ENCODE measurements around the gene POLE. TPM values are rescaled to one million over a fixed set of nuclear protein-coding genes. Genes with fewer than 3 reads are reported as not detected.

Gene POLE
- total and polyA plus RNA-seq, 2 experiments from 2014 or later, result 26.6 to 34.2 TPM

GRCh38 chr12:132635076-132635955 is 51.8 kb downstream of the POLE start:
- Histone ChIP-seq H3K79me2 (no peaks in the 10 kb centered on the region), H3K27me3 (no peaks in the 10 kb centered on the region), H3K27ac (no peak overlapping the region), H3K9me3 (ENCODE audit: low read depth) (no peaks in the 10 kb centered on the region), H3K9me2 (replicated peaks; ENCODE audit: insufficient read depth) (no peaks in the 10 kb centered on the region), H4K20me1 (ENCODE audit: insufficient read depth, poor library complexity, severe bottlenecking) (no peaks in the 10 kb centered on the region), H3K4me2 (no peak overlapping the region), H3K4me3 (no peak overlapping the region), H2AFZ (no peak overlapping the region), H3K36me3 (replicated peaks; ENCODE audit: insufficient read depth, low read depth) (no peaks in the 10 kb centered on the region), H3K4me1 (ENCODE audit: insufficient read depth) (no peaks in the 10 kb centered on the region)
- WGBS (ENCODE audit: low lambda C conversion rate, missing lambda C conversion rate), result 97% methylated on average over 29 of the region's 29 CpGs
- no peak for TF ChIP-seq EZH2 (IDR thresholded peaks at IDR 0.05; ENCODE audit: borderline replicate concordance)
- no peak for TF ChIP-seq EZH2phosphoT487 (IDR thresholded peaks at IDR 0.05; ENCODE audit: low read depth, severe bottlenecking, unreplicated experiment)
- TF ChIP-seq, protein P1, sequence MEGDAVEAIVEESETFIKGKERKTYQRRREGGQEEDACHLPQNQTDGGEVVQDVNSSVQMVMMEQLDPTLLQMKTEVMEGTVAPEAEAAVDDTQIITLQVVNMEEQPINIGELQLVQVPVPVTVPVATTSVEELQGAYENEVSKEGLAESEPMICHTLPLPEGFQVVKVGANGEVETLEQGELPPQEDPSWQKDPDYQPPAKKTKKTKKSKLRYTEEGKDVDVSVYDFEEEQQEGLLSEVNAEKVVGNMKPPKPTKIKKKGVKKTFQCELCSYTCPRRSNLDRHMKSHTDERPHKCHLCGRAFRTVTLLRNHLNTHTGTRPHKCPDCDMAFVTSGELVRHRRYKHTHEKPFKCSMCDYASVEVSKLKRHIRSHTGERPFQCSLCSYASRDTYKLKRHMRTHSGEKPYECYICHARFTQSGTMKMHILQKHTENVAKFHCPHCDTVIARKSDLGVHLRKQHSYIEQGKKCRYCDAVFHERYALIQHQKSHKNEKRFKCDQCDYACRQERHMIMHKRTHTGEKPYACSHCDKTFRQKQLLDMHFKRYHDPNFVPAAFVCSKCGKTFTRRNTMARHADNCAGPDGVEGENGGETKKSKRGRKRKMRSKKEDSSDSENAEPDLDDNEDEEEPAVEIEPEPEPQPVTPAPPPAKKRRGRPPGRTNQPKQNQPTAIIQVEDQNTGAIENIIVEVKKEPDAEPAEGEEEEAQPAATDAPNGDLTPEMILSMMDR (IDR thresholded peaks at IDR 0.05; ENCODE audit: poor library complexity), result no peak
- no peak for DNase-seq (ENCODE audit: low spot score)

- WGBS (ENCODE audit: low lambda C conversion rate, missing lambda C conversion rate), result 97% methylated on average over 21 of the region's 21 CpGs
- no peak for DNase-seq (ENCODE audit: low spot score)
- H3K4me1 ChIP-seq (ENCODE audit: insufficient read depth), result no peaks in the 10 kb centered on the region
- H3K36me3 ChIP-seq (replicated peaks; ENCODE audit: insufficient read depth, low read depth), result no peaks in the 10 kb centered on the region
- H3K4me2 ChIP-seq, result no peak overlapping the region
- TF ChIP-seq, protein P1 (IDR thresholded peaks at IDR 0.05; ENCODE audit: poor library complexity), result no peak
- TF ChIP-seq EZH2 (IDR thresholded peaks at IDR 0.05; ENCODE audit: borderline replicate concordance) (no peak), EZH2phosphoT487 (IDR thresholded peaks at IDR 0.05; ENCODE audit: low read depth, severe bottlenecking, unreplicated experiment) (no peak)
- no peak overlapping the region for H3K27ac ChIP-seq
- no peaks in the 10 kb centered on the region for H3K9me3 ChIP-seq (ENCODE audit: low read depth)
- H2AFZ ChIP-seq, result no peak overlapping the region
- H4K20me1 ChIP-seq (ENCODE audit: insufficient read depth, poor library complexity, severe bottlenecking), result no peaks in the 10 kb centered on the region
- no peaks in the 10 kb centered on the region for H3K27me3 ChIP-seq
- H3K9me2 ChIP-seq (replicated peaks; ENCODE audit: insufficient read depth), result no peaks in the 10 kb centered on the region
- H3K79me2 ChIP-seq, result no peaks in the 10 kb centered on the region
- no peak overlapping the region for H3K4me3 ChIP-seq
Observed at GRCh38 chr12:132634411-132634990, 52.6 kb downstream of the POLE start.

GRCh38 chr12:132633901-132634300 is 53.2 kb downstream of the POLE start:
- no peaks in the 10 kb centered on the region for H3K4me1 ChIP-seq (ENCODE audit: insufficient read depth)
- TF ChIP-seq, protein P1 (IDR thresholded peaks at IDR 0.05; ENCODE audit: poor library complexity), result no peak
- TF ChIP-seq EZH2 (IDR thresholded peaks at IDR 0.05; ENCODE audit: borderline replicate concordance) (no peak), EZH2phosphoT487 (IDR thresholded peaks at IDR 0.05; ENCODE audit: low read depth, severe bottlenecking, unreplicated experiment) (no peak)
- H3K27me3 ChIP-seq, result no peaks in the 10 kb centered on the region
- no peaks in the 10 kb centered on the region for H3K79me2 ChIP-seq
- H4K20me1 ChIP-seq (ENCODE audit: insufficient read depth, poor library complexity, severe bottlenecking), result no peaks in the 10 kb centered on the region
- no peak overlapping the region for H3K4me3 ChIP-seq
- H3K9me2 ChIP-seq (replicated peaks; ENCODE audit: insufficient read depth), result no peaks in the 10 kb centered on the region
- H3K36me3 ChIP-seq (replicated peaks; ENCODE audit: insufficient read depth, low read depth), result no peaks in the 10 kb centered on the region
- peak; percentile 5 for DNase-seq (ENCODE audit: low spot score)
- no peaks in the 10 kb centered on the region for H3K9me3 ChIP-seq (ENCODE audit: low read depth)
- 92% methylated on average over 10 of the region's 10 CpGs for WGBS (ENCODE audit: low lambda C conversion rate, missing lambda C conversion rate)
- no peak overlapping the region for H3K27ac ChIP-seq
- no peak overlapping the region for H2AFZ ChIP-seq
- H3K4me2 ChIP-seq, result no peak overlapping the region

Data from hepatocyte (in vitro differentiated cells).